Ovary (tissue), 3 donors: ENCODE data around the gene CGB1.

ENCODE experiments used
- CTCF ChIP-seq, 3 donors: fragments of 450-650 bp in 2 of 3; fragments of 200-600 bp in 1 of 3; IDR thresholded peaks; one replicate each; pipeline versions ENCODE4 v1.5.1 to v1.8.0; 2016 to 2022; ENCODE audit warnings: antibody characterized with exemption in 3 of 3, mild to moderate bottlenecking in 1 of 3
- EP300 ChIP-seq: sonication (generic); formaldehyde crosslinking; IDR thresholded peaks from one replicate; pipeline ENCODE4 v1.6.1; 2017; ENCODE audit warnings: antibody characterized with exemption
- POLR2A ChIP-seq: fragments of 450-650 bp; IDR thresholded peaks from one replicate; pipeline ENCODE4 v1.6.1; 2017; ENCODE audit warnings: antibody characterized with exemption, mild to moderate bottlenecking, moderate library complexity
- donor health status: DM: no; HTN: no; CAD: no.

DNA sequence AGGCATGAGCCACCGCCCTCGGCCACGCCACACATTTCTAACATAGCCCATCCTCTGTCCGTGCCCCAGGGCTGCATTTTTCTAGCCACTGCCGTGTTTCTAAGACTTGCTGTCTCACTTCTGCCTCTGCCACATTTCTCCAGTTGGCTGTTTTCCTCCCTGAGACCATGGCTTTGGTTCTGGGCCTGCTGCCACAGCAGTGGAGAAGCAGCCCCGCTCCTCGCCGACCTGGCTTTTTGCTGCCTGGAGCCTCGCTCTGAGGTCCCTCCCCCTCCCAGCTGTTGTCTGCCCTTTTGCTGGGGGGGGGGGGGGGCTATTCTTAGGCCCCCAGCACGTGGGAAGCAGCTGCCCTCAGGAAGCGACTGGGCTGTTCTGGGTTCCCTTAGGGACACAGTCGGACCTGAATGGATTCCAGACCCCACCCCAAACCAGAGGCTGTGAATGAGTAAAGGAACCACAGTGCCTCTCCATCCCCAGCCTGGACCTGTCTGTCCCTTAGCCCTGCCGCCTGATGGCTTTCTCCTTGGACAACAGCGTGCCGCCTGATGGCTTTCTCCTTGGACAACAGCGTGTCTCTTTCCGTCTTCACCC, 46.9 kb downstream of the CGB1 start:
- TF ChIP-seq CTCF (IDR thresholded peaks at IDR 0.05) (no peak), POLR2A (no peak), EP300 (no peak)
